Motor neuron (in vitro differentiated cells): Measurements from ENCODE around the gene NEIL3. TPM values are rescaled to one million over a fixed set of nuclear protein-coding genes. Genes with fewer than 3 reads are reported as not detected.
A peak's percentile ranks its signal among the peaks of the same experiment; 100 is the strongest.

Experiments used
- ATAC-seq, 8 experiments: fragments of 200-7000 bp; cut with Tn5 transposase; replicated peaks in 6 of 8; 2 replicates each; pipeline ENCODE4 v1.8.0; 2021; ENCODE audit warnings: mild to moderate bottlenecking in 8 of 8, moderate library complexity in 8 of 8
- H3K27ac ChIP-seq, 2 donors: fragments of 250-450 bp; sonication (Bioruptor Pico); 2 replicates each; pipeline ENCODE4 v1.9.0; 2021; ENCODE audit warnings: antibody characterized with exemption in 2 of 2, mild to moderate bottlenecking in 2 of 2, moderate library complexity in 1 of 2
- H3K4me1 ChIP-seq, 2 donors: fragments of 250-450 bp; sonication (Bioruptor Pico); replicated peaks in 1 of 2; 2 replicates each; pipeline ENCODE4 v1.6.1; 2021; ENCODE audit warnings: antibody characterized with exemption in 2 of 2, mild to moderate bottlenecking in 2 of 2, moderate library complexity in 1 of 2
- H3K4me3 ChIP-seq, 5 donors: fragments of 250-450 bp; sonication (Bioruptor Pico); 2 replicates each; pipeline ENCODE4 v1.9.0; 2021; ENCODE audit warnings: antibody characterized with exemption in 5 of 5, mild to moderate bottlenecking in 5 of 5, moderate library complexity in 4 of 5
- WGBS, 10 experiments: fragments of 450-650 bp; shearing (Covaris generic); methylation state at CpG; one replicate each; pipeline ENCODE4 v1.0.0; 2022; 5-methylcytosine and 5-hydroxymethylcytosine counted together
- in situ Hi-C, 9 experiments: fragments of 400-800 bp; cut with MboI; loops; one replicate each; pipeline ENCODE4 v1.15.0; 2021; ENCODE audit warnings: low sequenced_read_pairs in 9 of 9, low pct_unique_long_range_greater_than_20kb in 2 of 9; ENCODE audit not compliant: unreplicated experiment in 9 of 9
- total RNA-seq, 8 experiments: library from RNA; unstranded; fragments of 300-600 nt; gene quantifications; 2 replicates each; pipeline versions ENCODE4 v1.2.3 to v1.2.4, GENCODE V29; 2022

The NEIL3 gene
- total RNA-seq, 8 experiments from 2014 or later = 0.20 to 6.4 (median 0.98) TPM

GRCh38 chr4:177385576-177386277, 76.1 kb downstream of the NEIL3 start:
- peak in 3 of 8 experiments; percentile 41 to 45 (median 42) for ATAC-seq
- in situ Hi-C loops = no loop called here
- H3K4me1 ChIP-seq = peaks cover 0 to 6% of the 10 kb centered on the region in 2 donors
- no peak overlapping the region for H3K4me3 ChIP-seq
- WGBS, 10 experiments = 13 to 100% (median 89%) methylated on average over 1 to 2 of the region's 2 CpGs
- H3K27ac ChIP-seq = no peak overlapping the region

GRCh38 chr4:177386278-177386815, 76.7 kb downstream of the NEIL3 start:
- Histone ChIP-seq H3K4me1 (peaks cover 0 to 6% of the 10 kb centered on the region in 2 donors), H3K27ac (no peak overlapping the region), H3K4me3 (no peak overlapping the region)
- in situ Hi-C loops = no loop called here
- ATAC-seq = peak in 3 of 8 experiments; percentile 10 to 25 (median 17)
- 0 to 100% (median 78%) methylated on average over 1 to 5 of the region's 5 CpGs; no CpG with 5 or more reads in 1 of the 10 experiments for WGBS, 10 experiments

DNA sequence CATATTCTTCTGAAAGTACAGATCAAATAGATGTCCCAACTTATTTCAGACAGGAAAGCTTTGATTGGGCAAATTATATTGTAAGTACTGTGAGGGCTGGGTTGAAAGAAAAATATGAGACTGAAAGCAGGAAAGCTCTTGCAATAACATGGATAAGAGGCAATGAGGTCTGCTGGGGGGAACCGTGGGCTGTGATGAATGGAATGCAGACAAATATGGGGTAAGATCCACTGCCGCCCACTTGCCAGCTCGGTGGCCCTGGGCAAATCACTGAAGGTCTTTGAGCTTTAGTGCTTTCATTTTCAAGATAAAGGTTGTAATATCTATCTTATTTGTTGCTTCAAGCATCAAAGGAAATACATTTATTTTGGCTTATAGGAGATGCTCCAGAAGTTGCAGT, 81.6 kb downstream of the NEIL3 start:
- Histone ChIP-seq H3K4me1 (peaks cover 0 to 2% of the 10 kb centered on the region in 2 donors), H3K27ac (no peak overlapping the region), H3K4me3 (no peak overlapping the region)
- in situ Hi-C loops = no loop called here
- no peak for ATAC-seq
- WGBS, 10 experiments = 14 to 100% (median 64%) methylated on average over 1 to 3 of the region's 3 CpGs; no CpG with 5 or more reads in 2 of the 10 experiments

DNA sequence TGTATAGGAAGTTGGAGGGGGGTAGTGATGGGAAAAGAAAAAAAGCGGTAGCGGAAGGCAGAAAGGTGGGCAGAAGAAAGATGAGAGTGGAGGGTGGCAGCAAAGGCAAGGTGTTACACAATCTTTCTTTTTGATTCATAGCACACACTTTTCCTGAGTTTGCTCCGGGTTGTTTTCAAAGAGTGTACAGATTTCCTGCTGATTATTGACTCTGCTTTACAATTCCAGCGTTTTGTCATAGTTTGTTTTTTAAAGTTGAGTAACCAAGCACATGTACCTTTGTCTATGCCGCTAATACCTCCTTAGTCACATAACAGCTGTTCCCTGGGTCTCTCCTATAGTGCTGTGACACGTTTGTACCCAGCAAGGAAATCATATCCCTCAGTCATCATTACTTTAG, 82.3 kb downstream of the NEIL3 start:
- in situ Hi-C loops = no loop called here
- no peak for ATAC-seq
- Histone ChIP-seq H3K4me3 (no peak overlapping the region), H3K4me1 (no peaks in the 10 kb centered on the region), H3K27ac (no peak overlapping the region)
- WGBS, 10 experiments = 29 to 100% (median 93%) methylated on average over 2 to 6 of the region's 6 CpGs

DNA sequence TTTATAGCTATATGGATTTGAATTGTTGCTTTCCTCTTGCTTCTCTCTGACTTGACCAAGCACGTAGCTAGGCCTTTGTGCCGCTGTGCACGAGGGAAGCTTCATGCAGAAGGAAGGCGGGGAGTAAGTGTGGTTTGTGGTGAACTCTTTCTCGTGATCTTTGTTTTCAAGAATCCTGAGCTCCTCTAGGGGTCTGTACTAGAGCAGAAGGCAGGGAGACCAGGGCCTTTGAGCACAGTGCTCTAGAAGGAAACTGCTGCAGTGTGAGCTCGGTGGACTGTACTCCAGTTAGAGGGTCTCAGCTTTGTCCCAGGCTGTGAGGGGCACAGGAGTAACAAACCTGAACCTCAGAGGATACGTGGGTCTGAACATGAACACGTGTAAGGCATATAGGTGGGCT, 83.6 kb downstream of the NEIL3 start:
- in situ Hi-C loops = no loop called here

DNA sequence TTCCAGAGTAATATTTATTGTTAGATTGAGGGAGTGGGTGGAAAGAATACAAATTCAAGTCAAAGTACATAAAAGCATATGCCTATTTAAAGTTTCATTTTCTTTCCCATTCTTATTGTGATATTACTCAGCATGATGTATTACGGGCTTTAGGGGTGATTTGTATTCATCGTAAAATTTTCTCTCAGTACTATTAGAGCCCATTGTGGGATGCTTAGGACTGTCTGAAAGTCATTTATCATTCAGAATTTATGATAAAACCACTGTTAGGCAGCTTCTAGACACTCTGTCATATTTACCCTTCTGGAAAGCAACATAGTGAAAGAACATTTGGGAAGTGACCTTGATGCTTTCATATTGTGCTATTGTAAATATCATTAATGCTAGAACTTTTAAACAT, 86.7 kb downstream of the NEIL3 start:
- in situ Hi-C loops = no loop called here
- ATAC-seq = no peak
- no peaks in the 10 kb centered on the region for H3K4me1 ChIP-seq
- H3K4me3 ChIP-seq = no peak overlapping the region
- no peak overlapping the region for H3K27ac ChIP-seq
- 46 to 94% (median 71%) methylated on average over 1 to 2 of the region's 2 CpGs for WGBS, 10 experiments

More for the DNA sequence above, 83.6 kb downstream of the NEIL3 start:
- WGBS, 10 experiments = 0 to 100% (median 78%) methylated on average over 1 to 8 of the region's 8 CpGs; no CpG with 5 or more reads in 2 of the 10 experiments
- H3K4me3 ChIP-seq = no peak overlapping the region
- no peaks in the 10 kb centered on the region for H3K4me1 ChIP-seq
- no peak overlapping the region for H3K27ac ChIP-seq
- no peak for ATAC-seq

GRCh38 chr4:177400030-177400429, 90.4 kb downstream of the NEIL3 start:
- in situ Hi-C loops = no loop called here
- Histone ChIP-seq H3K4me3 (no peak overlapping the region), H3K27ac (no peak overlapping the region), H3K4me1 (no peaks in the 10 kb centered on the region)
- 0 to 100% (median 39%) methylated on average over 1 to 2 of the region's 2 CpGs; no CpG with 5 or more reads in 3 of the 10 experiments for WGBS, 10 experiments
- ATAC-seq = no peak

GRCh38 chr4:177401658-177402273, 92.1 kb downstream of the NEIL3 start:
- H3K4me3 ChIP-seq = no peak overlapping the region
- H3K27ac ChIP-seq = no peak overlapping the region
- no peak for ATAC-seq
- 60 to 100% (median 86%) methylated on average over 1 to 5 of the region's 5 CpGs for WGBS, 10 experiments
- in situ Hi-C loops = no loop called here
- H3K4me1 ChIP-seq = no peaks in the 10 kb centered on the region

- ATAC-seq = no peak
- H3K27ac ChIP-seq = no peak overlapping the region
- no peak overlapping the region for H3K4me3 ChIP-seq
- WGBS, 10 experiments = 8 to 100% (median 70%) methylated on average over 1 to 6 of the region's 6 CpGs
- no peaks in the 10 kb centered on the region for H3K4me1 ChIP-seq
- in situ Hi-C loops = no loop called here
These were observed 94.1 kb downstream of the NEIL3 start for GRCh38 chr4:177403746-177404145.

DNA sequence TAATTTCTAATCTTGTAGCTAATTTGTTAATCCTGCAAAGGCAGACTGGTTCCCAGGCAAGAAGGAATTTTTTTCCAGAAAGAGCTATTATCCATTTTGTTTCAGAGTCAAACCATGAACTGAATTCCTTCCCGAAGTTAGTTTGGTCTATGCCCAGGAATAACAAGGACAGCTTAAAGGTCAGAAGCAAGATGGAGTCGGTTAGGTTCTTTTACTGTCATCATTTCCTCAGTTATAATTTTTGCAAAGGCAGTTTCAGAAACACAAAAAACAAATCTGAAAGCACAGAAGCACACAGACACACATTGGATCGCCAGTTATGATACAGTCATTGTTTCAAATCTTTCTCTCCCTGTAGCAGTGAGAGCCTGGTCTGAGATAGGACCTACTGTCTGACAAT, 94.7 kb downstream of the NEIL3 start:
- no peak overlapping the region for H3K27ac ChIP-seq
- no peak for ATAC-seq
- H3K4me3 ChIP-seq = no peak overlapping the region
- WGBS, 10 experiments = 29 to 100% (median 93%) methylated on average over 1 to 3 of the region's 3 CpGs
- in situ Hi-C loops = no loop called here
- H3K4me1 ChIP-seq = no peaks in the 10 kb centered on the region

DNA sequence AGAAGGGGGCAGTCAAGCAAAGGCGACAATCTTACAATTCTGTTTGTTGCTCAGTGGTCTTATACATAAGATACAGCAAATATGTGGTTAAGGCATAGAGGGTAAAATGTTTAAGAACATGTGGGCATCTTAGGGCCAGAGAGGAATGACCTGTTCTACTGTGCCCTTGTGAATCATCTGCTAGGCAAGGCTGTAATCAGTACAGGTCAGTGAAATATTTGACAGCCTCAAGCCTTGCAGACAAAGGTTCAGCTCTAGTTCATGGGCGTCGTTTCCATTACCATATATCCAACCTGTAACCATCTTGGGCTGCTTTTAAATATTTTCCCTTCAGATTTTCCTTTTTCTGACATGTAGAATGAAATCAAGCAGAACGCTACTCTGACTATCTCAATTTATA, 95.3 kb downstream of the NEIL3 start:
- in situ Hi-C loops = no loop called here
- WGBS, 10 experiments = 33 to 100% (median 86%) methylated on average over 1 to 4 of the region's 4 CpGs
- Histone ChIP-seq H3K4me1 (no peaks in the 10 kb centered on the region), H3K27ac (no peak overlapping the region), H3K4me3 (no peak overlapping the region)
- no peak for ATAC-seq

DNA sequence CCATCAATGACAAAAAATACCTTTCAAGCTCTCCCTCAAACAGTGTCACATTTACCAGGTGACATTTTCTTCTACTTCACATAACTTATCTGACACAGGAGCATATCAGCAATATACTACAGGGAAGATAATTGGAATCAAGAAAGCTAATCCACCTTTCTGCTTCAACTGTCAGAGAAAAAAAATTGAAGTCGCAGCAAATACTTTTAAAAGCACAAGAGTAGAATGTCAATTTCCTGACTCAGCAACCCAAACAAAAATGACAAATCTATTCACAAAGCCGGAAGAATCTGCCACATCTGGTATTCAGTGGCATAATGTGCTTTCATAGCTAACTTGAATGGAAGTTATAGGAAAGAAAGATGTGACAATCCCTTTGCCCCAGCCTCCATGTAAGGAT, 95.8 kb downstream of the NEIL3 start:
- in situ Hi-C loops = no loop called here
- ATAC-seq = no peak

DNA sequence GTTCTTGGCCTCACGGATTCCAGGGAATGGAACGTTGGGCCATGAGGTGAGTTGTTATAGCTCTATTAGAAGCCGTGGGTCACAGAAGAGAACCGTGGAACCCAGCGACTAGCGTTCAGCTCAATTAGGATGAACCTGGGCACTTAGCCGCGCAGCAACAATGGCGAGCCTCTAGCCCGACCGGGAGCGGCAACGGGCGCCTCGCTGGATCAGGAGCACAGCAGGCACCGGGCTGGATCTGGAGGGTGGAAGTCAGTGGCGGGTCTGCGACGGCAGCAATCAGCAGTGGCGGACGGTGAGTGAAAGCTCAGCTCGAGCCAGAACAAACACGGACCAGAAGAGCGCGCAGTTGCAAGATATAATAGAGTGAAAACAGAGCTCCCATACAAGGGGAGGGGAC, 98.3 kb downstream of the NEIL3 start:
- H3K27ac ChIP-seq = no peak overlapping the region
- in situ Hi-C loops = no loop called here
- H3K4me1 ChIP-seq = no peaks in the 10 kb centered on the region
- no peak overlapping the region for H3K4me3 ChIP-seq
- WGBS, 10 experiments = 40 to 95% (median 87%) methylated on average over 3 to 18 of the region's 25 CpGs; no CpG with 5 or more reads in 2 of the 10 experiments
- no peak for ATAC-seq

More for the DNA sequence above, 95.8 kb downstream of the NEIL3 start:
- WGBS, 10 experiments = 0 to 100% (median 85%) methylated on average over 1 to 2 of the region's 2 CpGs; no CpG with 5 or more reads in 3 of the 10 experiments
- Histone ChIP-seq H3K4me1 (no peaks in the 10 kb centered on the region), H3K27ac (no peak overlapping the region), H3K4me3 (no peak overlapping the region)
